GM19193 (cell line): ENCODE measurements around the gene KSR2.

Experiments used
- POLR2A ChIP-seq: IDR thresholded peaks from 4 replicates; pipeline ENCODE4 v1.6.1; 2011; ENCODE audit not compliant: insufficient read depth, insufficient read length; ENCODE audit errors: extremely low read depth

Gene KSR2

DNA sequence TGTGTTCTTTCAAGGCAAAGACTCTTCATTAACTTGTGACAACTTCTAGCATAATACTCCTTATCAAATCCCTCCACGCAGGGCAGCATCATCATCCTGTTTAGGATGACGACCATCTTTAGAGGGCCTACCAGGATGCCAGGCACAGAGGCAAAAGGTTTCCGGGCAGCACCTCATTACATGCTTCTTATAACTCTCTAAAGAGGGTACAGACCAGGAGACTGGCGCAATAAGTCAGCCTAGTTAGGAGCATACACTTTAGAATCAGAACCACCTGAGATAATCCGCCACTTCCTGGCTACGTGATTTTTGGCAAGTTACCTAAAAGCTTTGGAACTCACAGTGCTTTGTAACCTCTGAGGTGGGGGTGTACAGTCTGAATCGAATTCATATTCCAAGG, 471.4 kb downstream of the KSR2 start:
- no peak for TF ChIP-seq POLR2A

DNA sequence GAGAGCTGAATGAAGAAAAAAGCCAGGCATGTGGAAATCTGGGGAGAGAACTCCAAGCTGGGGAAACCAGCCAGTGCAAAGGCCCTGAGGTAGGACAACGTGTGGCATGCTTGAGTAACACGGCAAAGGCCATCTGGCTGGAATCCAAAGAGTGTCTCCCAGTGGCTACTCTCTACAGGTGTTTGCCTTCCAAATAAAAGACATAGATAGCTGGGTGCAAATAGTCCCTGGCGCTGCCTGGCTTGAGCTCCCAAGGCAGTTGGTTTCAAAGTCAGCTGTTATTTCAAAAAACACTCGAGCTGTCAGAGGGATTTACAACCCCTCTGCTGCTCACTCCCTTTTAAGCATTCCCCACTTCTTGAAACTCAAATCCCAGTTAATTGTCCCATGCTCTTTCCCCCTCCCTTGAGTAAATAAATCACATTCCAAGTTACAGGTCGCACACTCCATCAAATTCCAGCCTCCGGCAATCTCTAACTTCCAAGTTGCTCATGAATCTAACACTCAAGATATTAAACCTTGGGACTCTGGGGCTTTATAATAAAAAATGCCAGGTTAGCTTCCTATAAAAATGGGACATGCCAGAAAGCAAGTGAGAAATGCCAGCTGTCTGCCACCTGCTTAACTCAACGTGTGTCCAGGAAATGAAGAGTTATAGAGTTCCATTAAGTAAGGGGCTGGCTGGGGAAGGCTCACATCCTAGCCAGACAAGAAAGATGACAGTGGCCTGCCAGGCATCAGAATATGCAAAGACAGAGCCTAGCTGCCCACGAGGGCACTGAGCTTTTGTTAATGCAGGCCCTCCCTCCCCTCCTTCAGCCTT, 473.7 kb downstream of the KSR2 start:
- TF ChIP-seq POLR2A: no peak

DNA sequence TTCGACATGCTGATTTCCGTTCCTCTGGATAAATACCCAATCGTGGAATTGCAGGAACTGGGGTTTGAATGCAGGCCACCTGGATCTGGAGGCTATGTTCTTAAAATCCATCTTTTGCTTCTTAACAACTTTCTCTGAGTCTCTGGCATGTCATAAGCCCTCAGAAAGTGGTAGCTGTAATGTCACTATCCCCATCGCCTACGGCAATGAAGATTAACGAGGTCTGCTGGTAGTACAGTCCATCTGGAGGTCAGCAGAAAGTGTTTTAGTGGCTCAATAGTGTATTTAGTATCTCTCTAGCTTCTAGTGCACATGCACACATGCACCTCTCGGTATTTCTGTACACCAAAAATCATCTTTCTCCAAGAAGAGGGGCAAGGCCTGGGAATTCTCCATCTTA, 477.1 kb downstream of the KSR2 start:
- TF ChIP-seq POLR2A: no peak

DNA sequence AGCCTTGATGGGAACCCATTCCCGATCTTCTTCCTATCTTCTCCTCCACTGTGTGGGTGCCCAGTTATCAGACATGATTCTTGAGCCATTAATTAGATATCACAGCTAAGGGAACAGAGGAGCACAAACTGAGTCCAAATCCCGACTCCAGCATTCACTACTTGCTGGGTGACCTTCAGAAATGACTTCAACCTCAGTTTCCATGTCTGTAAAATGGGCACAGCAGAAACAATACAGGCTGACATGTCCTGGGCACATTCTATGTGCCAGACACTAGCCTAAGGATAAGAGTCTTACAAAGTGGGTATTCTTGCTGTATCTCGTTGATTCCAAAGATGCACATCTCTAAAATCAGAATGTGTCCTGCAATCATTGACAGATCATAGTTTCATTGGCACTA, 478.7 kb downstream of the KSR2 start:
- TF ChIP-seq POLR2A: no peak

DNA sequence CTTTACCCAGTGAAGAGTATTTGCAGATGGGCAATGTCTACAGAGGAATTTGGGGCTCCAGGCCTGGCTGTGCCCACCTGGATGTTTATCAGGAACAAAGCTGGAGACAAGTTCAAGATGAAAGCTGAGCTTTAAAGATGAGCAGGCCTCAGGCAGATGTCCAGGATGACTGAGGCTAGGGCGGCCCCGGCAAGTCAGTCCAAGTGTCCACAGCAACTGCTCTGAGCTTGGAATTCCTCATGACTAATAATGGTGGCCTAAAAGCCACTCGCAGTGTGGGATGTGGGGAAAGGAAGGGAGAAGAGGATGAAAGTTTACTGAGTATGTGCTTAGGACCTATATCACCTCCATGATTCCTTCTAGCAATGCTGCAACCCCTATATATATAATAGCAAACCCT, 479.1 kb downstream of the KSR2 start:
- TF ChIP-seq POLR2A: no peak

DNA sequence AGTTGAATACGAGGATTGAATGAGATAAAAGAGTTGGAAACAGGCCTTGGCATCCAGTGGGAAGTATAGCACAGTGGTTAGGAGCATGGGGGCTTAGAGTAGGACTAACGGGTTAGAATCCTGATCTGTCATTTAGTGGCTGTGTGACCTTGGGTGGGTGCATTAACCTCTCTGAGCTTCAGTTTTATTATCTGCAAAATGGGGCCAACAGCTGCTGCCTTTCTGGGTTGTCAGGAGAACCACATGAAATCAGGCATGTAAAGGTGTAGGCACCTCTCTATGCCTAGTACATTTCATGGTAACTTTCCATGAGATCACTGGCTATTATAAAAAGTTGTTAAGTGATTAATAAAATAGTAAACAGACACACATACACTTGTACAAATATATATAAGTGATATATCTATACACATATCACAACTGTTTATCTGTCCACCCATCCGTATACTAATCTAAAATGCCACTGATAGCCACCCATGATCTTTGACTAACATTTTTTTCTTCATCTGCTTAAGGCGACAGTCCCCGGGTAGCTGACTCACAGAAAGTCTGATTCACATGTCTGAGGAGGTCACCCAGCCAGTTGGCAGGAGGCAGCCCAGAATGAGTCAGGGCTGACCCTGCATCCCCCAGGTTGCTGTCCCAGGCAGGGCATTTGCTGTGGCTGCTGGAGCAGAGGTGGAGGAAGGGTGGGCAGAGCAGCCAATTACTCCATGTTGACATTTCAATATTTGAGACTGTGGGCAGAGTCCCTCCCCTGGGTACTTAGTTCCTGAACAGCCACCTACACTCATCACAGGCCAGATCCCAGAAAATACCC, 481.7 kb downstream of the KSR2 start:
- TF ChIP-seq POLR2A: no peak

DNA sequence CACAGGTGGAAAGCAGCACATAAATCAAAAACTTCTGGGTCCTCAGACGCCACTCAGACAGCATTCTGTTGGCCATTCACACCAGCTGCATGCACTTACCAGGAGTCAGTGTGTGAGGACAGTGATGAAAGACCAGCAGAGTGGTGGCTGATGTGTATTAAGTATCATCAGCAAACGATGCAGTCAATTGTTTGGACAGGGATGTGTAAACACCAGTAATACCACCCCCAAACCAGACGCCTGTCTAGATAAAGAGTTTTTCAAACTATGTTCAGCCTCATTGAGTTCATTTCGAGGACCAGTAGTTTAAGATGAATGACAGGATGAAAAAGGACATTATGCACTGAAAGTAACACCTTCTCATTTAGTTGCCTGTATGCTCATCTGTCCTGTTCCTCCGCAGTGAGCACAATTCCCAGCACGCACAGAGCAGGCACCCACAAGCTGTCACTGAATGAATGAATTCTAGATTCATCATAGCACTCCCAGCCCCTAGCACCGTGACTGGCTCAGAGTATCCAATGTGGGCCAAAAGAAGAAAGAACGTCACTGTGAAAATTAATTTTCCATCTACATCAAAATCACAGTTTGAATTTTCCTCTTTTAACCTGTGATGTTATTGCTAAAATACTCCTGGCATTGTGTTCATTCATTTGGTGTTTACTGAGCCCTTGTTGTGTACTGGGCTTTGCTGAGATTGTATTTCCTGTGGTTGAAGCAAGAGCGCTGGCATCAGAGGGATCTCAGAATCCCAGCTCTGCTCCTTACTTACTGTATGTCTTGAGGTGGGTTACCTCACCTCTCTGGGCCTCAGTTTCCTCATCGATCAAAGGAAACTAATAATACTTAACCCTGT, 482.6 kb downstream of the KSR2 start:
- TF ChIP-seq POLR2A: no peak

DNA sequence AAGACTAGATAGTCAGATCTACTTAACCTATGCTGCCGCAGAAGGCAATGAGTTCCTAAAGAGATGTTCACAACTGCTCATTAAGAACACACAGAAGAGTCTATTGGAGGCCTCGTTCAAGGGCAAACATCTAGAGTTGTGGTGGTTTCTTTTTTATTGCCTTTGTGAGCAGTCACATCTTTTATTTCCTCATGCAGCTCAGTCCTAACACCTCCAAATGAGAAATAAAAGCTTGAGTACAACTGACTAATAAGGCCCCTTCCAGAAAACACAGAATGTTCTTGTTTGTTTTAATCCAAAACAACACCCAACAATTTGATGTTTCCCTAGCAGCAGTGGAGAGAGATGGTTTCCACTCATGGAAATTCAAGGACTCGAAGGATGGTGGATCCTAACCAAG, 483.9 kb downstream of the KSR2 start:
- no peak for TF ChIP-seq POLR2A

DNA sequence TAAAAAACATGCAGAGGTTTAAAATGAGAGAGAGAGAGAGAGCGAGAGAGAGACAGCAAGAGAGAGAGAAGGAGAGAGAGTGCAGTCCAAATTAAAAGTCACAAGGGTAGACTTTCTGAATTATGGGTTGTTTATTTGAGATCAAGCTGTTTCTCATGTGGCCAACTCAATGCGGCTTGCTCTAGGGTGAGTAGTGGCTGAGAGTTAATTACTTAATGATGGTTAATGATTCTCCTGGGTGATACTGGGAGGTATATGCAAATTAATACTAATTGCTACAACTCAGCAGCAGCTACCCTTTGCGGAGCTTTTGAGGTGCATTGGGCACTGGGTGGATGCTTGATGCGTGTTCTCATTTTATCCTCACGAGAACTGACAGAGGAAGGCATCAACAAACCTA, 485.3 kb downstream of the KSR2 start:
- TF ChIP-seq POLR2A: no peak

DNA sequence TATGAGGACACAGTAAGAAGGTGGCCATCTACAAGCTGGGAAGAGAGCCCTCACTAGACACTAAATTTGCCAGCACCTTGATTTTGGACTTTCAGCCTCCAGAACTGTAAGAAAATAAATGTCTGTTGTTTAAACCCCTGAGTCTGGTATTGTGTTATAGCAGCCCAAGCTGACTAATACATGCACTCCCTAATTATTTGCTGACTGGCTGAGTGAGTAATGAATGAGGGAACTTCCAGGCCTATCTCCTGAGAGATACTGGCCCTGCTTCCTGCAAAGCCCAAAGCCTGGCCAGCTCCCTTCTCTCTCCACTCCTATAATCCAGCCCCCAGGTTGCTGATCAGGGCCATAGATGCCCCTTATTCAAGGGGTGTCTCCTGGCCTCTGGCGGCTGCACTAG, 487.3 kb downstream of the KSR2 start:
- TF ChIP-seq POLR2A: no peak

DNA sequence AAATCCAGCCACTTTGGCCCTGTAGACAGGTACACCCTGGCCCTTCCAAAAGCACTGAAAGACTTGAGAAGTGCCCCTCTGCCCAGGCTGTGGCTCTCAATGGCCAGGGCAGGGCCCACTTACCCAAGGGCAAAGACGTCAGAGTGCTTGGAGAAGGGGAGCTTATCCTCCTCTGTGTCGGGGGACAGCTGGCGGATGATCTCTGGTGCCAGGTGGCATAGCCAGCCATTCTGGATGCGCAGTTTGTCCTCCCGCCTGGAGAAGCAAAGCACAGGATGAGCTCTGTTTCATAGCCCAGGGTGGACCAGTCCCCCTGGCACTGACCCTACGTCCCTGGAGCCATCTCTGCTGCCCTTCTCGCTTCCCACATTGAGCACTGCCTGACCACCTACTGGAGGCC, 492.4 kb downstream of the KSR2 start:
- no peak for TF ChIP-seq POLR2A

DNA sequence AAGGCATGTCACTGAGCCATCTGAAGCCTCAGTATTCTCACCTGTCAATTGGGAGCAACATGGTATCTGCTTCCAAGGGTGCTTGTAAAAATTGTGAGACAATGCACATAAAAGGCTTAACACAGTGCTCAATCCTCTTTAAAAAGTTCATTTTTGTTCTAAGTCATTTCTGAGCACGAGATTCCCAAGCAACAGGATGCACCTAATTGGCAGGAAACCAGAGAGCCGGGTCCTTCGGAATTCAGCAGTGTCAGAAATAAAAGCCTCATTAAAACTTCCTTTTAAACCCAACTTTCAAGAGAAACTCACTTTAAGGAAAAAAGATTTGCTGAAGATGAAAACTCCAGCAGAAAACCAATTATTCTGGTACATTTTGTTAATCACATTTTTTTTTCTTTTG, 494.9 kb downstream of the KSR2 start:
- no peak for TF ChIP-seq POLR2A

DNA sequence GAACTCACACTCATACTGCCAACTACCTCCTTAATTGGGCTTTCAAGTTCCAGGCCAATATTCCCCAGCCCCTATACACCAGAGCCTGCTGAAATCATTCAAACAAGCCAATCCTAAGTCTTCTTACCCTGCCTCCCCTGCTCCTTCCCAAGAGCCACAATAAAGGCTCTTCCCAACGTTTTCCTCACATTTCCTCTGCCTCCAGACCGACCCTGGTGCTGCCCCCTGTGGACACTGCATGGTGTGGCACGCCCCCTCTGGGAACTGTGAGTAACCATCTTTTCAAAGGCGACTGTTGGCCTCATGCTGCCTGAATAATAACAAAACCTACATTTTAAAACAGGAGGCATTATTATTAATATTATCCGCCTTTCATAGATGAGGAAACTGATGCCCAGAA, 495.8 kb downstream of the KSR2 start:
- TF ChIP-seq POLR2A: no peak

DNA sequence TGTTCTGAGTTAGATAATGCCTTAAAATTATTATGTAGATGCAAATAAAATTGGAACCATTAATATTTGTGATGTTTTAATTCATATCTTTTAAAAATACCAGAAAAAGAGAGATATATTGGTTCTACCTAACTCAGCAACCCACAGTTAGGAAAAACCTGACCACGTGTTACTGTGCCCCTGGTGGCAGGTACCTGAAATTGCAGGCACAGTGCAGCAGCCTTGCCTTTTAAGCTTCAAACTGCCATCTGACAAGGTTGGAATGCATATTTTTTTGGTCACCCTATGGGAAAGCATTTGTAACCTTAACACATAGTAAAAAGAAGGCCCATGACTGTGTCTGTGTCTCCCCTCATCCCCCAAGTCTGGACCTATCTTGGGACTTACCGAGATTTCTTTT, 498.0 kb downstream of the KSR2 start:
- TF ChIP-seq POLR2A: no peak

DNA sequence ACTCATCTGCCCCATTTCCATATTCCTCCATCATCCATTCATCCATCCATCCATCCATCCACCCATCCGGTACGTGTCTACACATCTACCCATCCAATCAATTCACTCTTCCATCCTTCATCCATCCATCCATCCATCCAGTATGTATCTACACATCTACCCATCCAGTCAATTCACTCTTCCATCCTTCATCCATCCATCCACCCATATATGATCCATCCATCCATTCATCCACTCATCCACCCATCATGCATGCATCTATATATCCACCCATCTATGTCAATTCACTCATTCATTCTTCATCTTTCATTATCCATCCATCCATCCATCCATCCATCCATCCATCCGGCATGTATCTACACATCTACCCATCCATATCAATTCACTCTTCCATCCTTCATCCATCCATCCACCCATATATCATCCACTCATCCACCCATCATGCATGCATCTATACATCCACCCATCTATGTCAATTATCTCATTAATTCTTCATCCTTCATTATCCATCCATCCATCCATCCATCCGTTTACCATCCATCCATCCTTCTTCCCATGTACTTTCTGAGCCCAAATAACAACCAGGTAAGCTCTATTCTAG, 498.8 kb downstream of the KSR2 start:
- TF ChIP-seq POLR2A: no peak
